Trophoblast cell (in vitro differentiated cells and primary cell): ENCODE results near the gene JAKMIP1.

Experiments
- DNase-seq, 2 donors: peaks; one replicate each; pipeline ENCODE4 v3.0.0-alpha.2; 2016
- H2AFZ ChIP-seq: 2 replicates; pipeline ENCODE4 v1.6.1; 2013; ENCODE audit warnings: low read length, moderate library complexity, mild to moderate bottlenecking; ENCODE audit not compliant: insufficient read depth, poor library complexity
- H2AK5ac ChIP-seq: 2 replicates; pipeline ENCODE4 v1.6.1; 2013; ENCODE audit warnings: mild to moderate bottlenecking, low read length
- H2BK120ac ChIP-seq: 2 replicates; pipeline ENCODE4 v1.6.1; 2013; ENCODE audit warnings: low read length, mild to moderate bottlenecking, moderate library complexity; ENCODE audit not compliant: insufficient read depth, poor library complexity
- H2BK12ac ChIP-seq: 2 replicates; pipeline ENCODE4 v1.6.1; 2013; ENCODE audit warnings: mild to moderate bottlenecking, low read length, moderate library complexity
- H2BK5ac ChIP-seq: 2 replicates; pipeline ENCODE4 v1.6.1; 2013; ENCODE audit warnings: low read length, low read depth, moderate library complexity, mild to moderate bottlenecking; ENCODE audit not compliant: poor library complexity
- H3K14ac ChIP-seq: 2 replicates; pipeline ENCODE4 v1.6.1; 2013; ENCODE audit warnings: mild to moderate bottlenecking, low read length
- H3K18ac ChIP-seq: 2 replicates; pipeline ENCODE4 v1.6.1; 2013; ENCODE audit warnings: mild to moderate bottlenecking, low read length
- H3K23ac ChIP-seq: 2 replicates; pipeline ENCODE4 v1.6.1; 2013; ENCODE audit warnings: low read length
- H3K27ac ChIP-seq: 2 replicates; pipeline ENCODE4 v1.5.1; 2013; ENCODE audit warnings: low read depth, mild to moderate bottlenecking, inconsistent platforms, low read length, moderate library complexity
- H3K27me3 ChIP-seq: 2 replicates; pipeline ENCODE4 v1.6.1; 2013; ENCODE audit warnings: inconsistent platforms, mild to moderate bottlenecking, low read length, moderate library complexity; ENCODE audit not compliant: insufficient read depth
- H3K36me3 ChIP-seq, 2 experiments: 1 replicate in 1 of 2; 2 replicates in 1 of 2; pipeline ENCODE4 v1.6.1; 2013; ENCODE audit warnings: low read length in 2 of 2, mild to moderate bottlenecking in 2 of 2, moderate library complexity in 1 of 2; ENCODE audit not compliant: insufficient read depth in 2 of 2, control insufficient read depth in 1 of 2
- H3K4ac ChIP-seq: 2 replicates; pipeline ENCODE4 v1.6.1; 2013; ENCODE audit warnings: low read depth, mild to moderate bottlenecking, low read length, moderate library complexity
- H3K4me1 ChIP-seq, 2 experiments: 1 replicate in 1 of 2; 2 replicates in 1 of 2; pipeline ENCODE4 v1.6.1; 2013; ENCODE audit warnings: low read length in 2 of 2, mild to moderate bottlenecking in 2 of 2, moderate library complexity in 1 of 2; ENCODE audit not compliant: insufficient read depth in 2 of 2, control insufficient read depth in 1 of 2
- H3K4me2 ChIP-seq: 2 replicates; pipeline ENCODE4 v1.6.1; 2013; ENCODE audit warnings: inconsistent platforms, mild to moderate bottlenecking, low read length, moderate library complexity
- H3K4me3 ChIP-seq: 2 replicates; pipeline ENCODE4 v1.5.1; 2013; ENCODE audit warnings: mild to moderate bottlenecking, low read depth, low read length, inconsistent platforms
- H3K79me1 ChIP-seq: one replicate; pipeline ENCODE4 v1.6.1; 2013; ENCODE audit warnings: low read length
- H3K79me2 ChIP-seq: 2 replicates; pipeline ENCODE4 v1.6.1; 2013; ENCODE audit warnings: low read length, mild to moderate bottlenecking; ENCODE audit not compliant: control insufficient read depth, insufficient read depth, poor library complexity
- H3K9ac ChIP-seq: 2 replicates; pipeline ENCODE4 v1.6.1; 2013; ENCODE audit warnings: mild to moderate bottlenecking, low read length
- H3K9me3 ChIP-seq: 2 replicates; pipeline ENCODE4 v1.6.1; 2013; ENCODE audit warnings: low read depth, mild to moderate bottlenecking, control low read depth, inconsistent platforms, low read length; ENCODE audit not compliant: insufficient read depth
- H4K12ac ChIP-seq: 2 replicates; pipeline ENCODE4 v1.6.1; 2013; ENCODE audit warnings: low read depth, mild to moderate bottlenecking, low read length, moderate library complexity
- H4K8ac ChIP-seq: 2 replicates; pipeline ENCODE4 v1.6.1; 2013; ENCODE audit warnings: low read depth, mild to moderate bottlenecking, low read length, moderate library complexity
- H4K91ac ChIP-seq: one replicate; pipeline ENCODE4 v1.6.1; 2013; ENCODE audit warnings: low read depth, mild to moderate bottlenecking, low read length, moderate library complexity
- WGBS: extraction: QIAGEN DNeasy Blood & Tissue Kit; methylation state at CpG from one replicate; pipeline ENCODE4 v1.1.7; 2013; ENCODE audit warnings: missing lambda C conversion rate; ENCODE audit not compliant: insufficient read length, insufficient coverage; ENCODE audit errors: extremely low coverage; 5-methylcytosine and 5-hydroxymethylcytosine counted together

Gene JAKMIP1

GRCh38 chr4:6009452-6009851 lies 190.9 kb downstream of the JAKMIP1 start:
- Histone ChIP-seq H3K79me2 (no peaks in the 10 kb centered on the region), H4K8ac (no peak overlapping the region), H3K36me3 (no peaks in the 10 kb centered on the region), H3K23ac (no peak overlapping the region), H3K4ac (no peak overlapping the region), H2BK5ac (no peak overlapping the region), H3K27me3 (no peaks in the 10 kb centered on the region), H3K27ac (no peak overlapping the region), H3K4me3 (no peak overlapping the region), H3K9me3 (peaks cover 2% of the 10 kb centered on the region), H3K79me1 (no peaks in the 10 kb centered on the region), H4K12ac (no peak overlapping the region), H3K4me1 (no peaks in the 10 kb centered on the region), H3K14ac (no peak overlapping the region), H3K4me2 (no peak overlapping the region), H2BK120ac (no peak overlapping the region), H2BK12ac (no peak overlapping the region), H3K18ac (no peak overlapping the region), H3K9ac (no peak overlapping the region), H2AFZ (no peak overlapping the region), H2AK5ac (no peak overlapping the region), H4K91ac (no peak overlapping the region)
- no peak for DNase-seq
- WGBS = no CpG with 5 or more reads among the region's 8 CpGs

- Histone ChIP-seq H4K91ac (no peak overlapping the region), H3K4ac (no peak overlapping the region), H3K4me1 (no peaks in the 10 kb centered on the region), H4K12ac (no peak overlapping the region), H2BK120ac (no peak overlapping the region), H3K9me3 (peaks cover 4% of the 10 kb centered on the region), H3K4me2 (no peak overlapping the region), H3K36me3 (no peaks in the 10 kb centered on the region), H2BK5ac (no peak overlapping the region), H3K18ac (no peak overlapping the region), H3K27ac (no peak overlapping the region), H3K14ac (no peak overlapping the region), H3K23ac (no peak overlapping the region), H3K27me3 (no peaks in the 10 kb centered on the region), H2BK12ac (no peak overlapping the region), H3K4me3 (no peak overlapping the region), H3K79me2 (no peaks in the 10 kb centered on the region), H2AFZ (no peak overlapping the region), H3K9ac (no peak overlapping the region), H3K79me1 (no peaks in the 10 kb centered on the region), H4K8ac (no peak overlapping the region), H2AK5ac (no peak overlapping the region)
- no peak for DNase-seq
- WGBS = no CpG with 5 or more reads among the region's 19 CpGs
Observed at GRCh38 chr4:6008766-6009385, 191.5 kb downstream of the JAKMIP1 start.

- H4K8ac ChIP-seq = no peak overlapping the region
Observed at GRCh38 chr4:6008092-6008551, 192.2 kb downstream of the JAKMIP1 start.

GRCh38 chr4:6005175-6005574 lies 195.2 kb downstream of the JAKMIP1 start:
- Histone ChIP-seq H3K27ac (no peak overlapping the region), H3K27me3 (no peaks in the 10 kb centered on the region), H2BK5ac (no peak overlapping the region), H2BK12ac (no peak overlapping the region), H3K4me3 (no peak overlapping the region), H3K79me2 (no peaks in the 10 kb centered on the region), H4K12ac (no peak overlapping the region), H2AK5ac (no peak overlapping the region), H4K91ac (no peak overlapping the region), H3K4me2 (no peak overlapping the region), H3K36me3 (no peaks in the 10 kb centered on the region), H3K23ac (no peak overlapping the region), H3K4ac (no peak overlapping the region), H2AFZ (no peak overlapping the region), H3K9ac (no peak overlapping the region), H2BK120ac (no peak overlapping the region), H4K8ac (no peak overlapping the region), H3K14ac (no peak overlapping the region), H3K79me1 (no peaks in the 10 kb centered on the region), H3K4me1 (no peaks in the 10 kb centered on the region), H3K18ac (no peak overlapping the region), H3K9me3 (peaks cover 4% of the 10 kb centered on the region)
- WGBS = no CpG with 5 or more reads among the region's 4 CpGs
- no peak for DNase-seq

More at GRCh38 chr4:6008092-6008551, 192.2 kb downstream of the JAKMIP1 start:
- Histone ChIP-seq H3K4me3 (no peak overlapping the region), H3K27me3 (no peaks in the 10 kb centered on the region), H3K14ac (no peak overlapping the region), H4K12ac (no peak overlapping the region), H3K18ac (no peak overlapping the region), H2AK5ac (no peak overlapping the region), H3K23ac (no peak overlapping the region), H2BK120ac (no peak overlapping the region), H2BK12ac (no peak overlapping the region), H2BK5ac (no peak overlapping the region), H3K79me1 (no peaks in the 10 kb centered on the region), H4K91ac (no peak overlapping the region), H2AFZ (no peak overlapping the region), H3K9me3 (peaks cover 4% of the 10 kb centered on the region), H3K4me2 (no peak overlapping the region), H3K79me2 (no peaks in the 10 kb centered on the region), H3K4ac (no peak overlapping the region), H3K4me1 (no peaks in the 10 kb centered on the region), H3K9ac (no peak overlapping the region), H3K27ac (no peak overlapping the region), H3K36me3 (no peaks in the 10 kb centered on the region)
- no peak for DNase-seq
- WGBS = no CpG with 5 or more reads among the region's 54 CpGs
